Placental epithelial cell (primary cell): ENCODE results near the gene TERF2IP. TPM values are rescaled to one million over a fixed set of nuclear protein-coding genes. Genes with fewer than 3 reads are reported as not detected.

Source experiments
- small RNA-seq: library from RNA; depleted of rRNA; stranded (forward); fragments of <200 nt; gene quantifications from one replicate; pipeline ENCODE3, GENCODE V24; 2012
- total RNA-seq: library from RNA; depleted of rRNA; stranded (reverse); fragments of >200 nt; gene quantifications from 2 replicates; pipeline ENCODE4 v1.2.3, GENCODE V29; 2012

Gene TERF2IP
- total RNA-seq, result 25.6 and 29.1 TPM in 2 replicates

GRCh38 chr16:75647492-75648264 lies at the start of gene TERF2IP, which contains the start of gene KARS1:
TSS of gene TERF2IP (plus strand) at chr16:75647773. CDS start at chr16:75647883, 110 bp downstream.
TSS of gene KARS1 (minus strand) at chr16:75647665. CDS start at chr16:75647639, 26 bp downstream.

GRCh38 chr16:75622761-75623605 lies 24.6 kb upstream of the TERF2IP start, which contains the start of gene ADAT1:
TSS of gene ADAT1 (minus strand) at chr16:75623281. CDS start at chr16:75620799, 2,482 bp downstream.

GRCh38 chr16:75676909-75677308 lies 29.3 kb downstream of the TERF2IP start, which contains the start of gene CPHXL2:
TSS of gene CPHXL2 (minus strand) at chr16:75677009. CDS start at chr16:75676999, 10 bp downstream.

GRCh38 chr16:75701361-75701760 lies 53.8 kb downstream of the TERF2IP start, which contains the start of gene DUXB:
TSS of gene DUXB (minus strand) at chr16:75701461. CDS start at chr16:75701418, 43 bp downstream.

Small RNA genes lying within 50 kb of the gene (small RNA-seq; reads per million reads assigned to genes)
- gene RN7SL520P, result not detected

Other genes with a start within 250 kb of the TERF2IP start
- gene CFDP1, start 214.3 kb upstream of the TERF2IP start, total RNA-seq, result 26.8 and 40.8 TPM in 2 replicates
- gene TMEM170A, start 183.1 kb upstream of the TERF2IP start, total RNA-seq, result 11.4 and 12.7 TPM in 2 replicates
- gene CHST6, start 152.3 kb upstream of the TERF2IP start, total RNA-seq, result 0.33 and 0.79 TPM in 2 replicates
- not detected in 2 replicates for gene CHST5, start 111.7 kb upstream of the TERF2IP start, total RNA-seq
- gene TMEM231, start 91.5 kb upstream of the TERF2IP start, total RNA-seq, result 9.7 and 15.3 TPM in 2 replicates
- 32.3 and 46.7 TPM in 2 replicates for gene GABARAPL2, start 81.4 kb upstream of the TERF2IP start, total RNA-seq
- gene ADAT1, start 24.5 kb upstream of the TERF2IP start, total RNA-seq, result 52.2 and 64.9 TPM in 2 replicates
- 102 and 147 TPM in 2 replicates for gene KARS1, start 108 bp upstream of the TERF2IP start, total RNA-seq
- not detected in 2 replicates for gene CPHXL2, start 29.2 kb downstream of the TERF2IP start, total RNA-seq
- gene DUXB, start 53.7 kb downstream of the TERF2IP start, total RNA-seq, result not detected in 2 replicates
- gene CPHXL, start 78.7 kb downstream of the TERF2IP start, total RNA-seq, result not detected in 2 replicates